Adrenal gland (tissue), 12 donors: ENCODE measurements around the gene SELPLG. TPM values are rescaled to one million over a fixed set of nuclear protein-coding genes. Genes with fewer than 3 reads are reported as not detected.

Experiments used
- DNase-seq, 7 donors: peaks; one replicate each; pipeline ENCODE4 v3.0.0-alpha.2; 2019 to 2020
- H3K27ac ChIP-seq, 5 donors: fragments of 200-600 bp; sonication (generic) in 4 of 5; 1 replicate in 3 of 5; 2 replicates in 2 of 5; pipeline versions ENCODE4 v1.5.1 to v1.8.0; 2016 to 2020; ENCODE audit warnings: mild to moderate bottlenecking in 1 of 5
- H3K27me3 ChIP-seq: fragments of 200-600 bp; 2 replicates; pipeline ENCODE4 v1.8.0; 2021
- H3K36me3 ChIP-seq, 2 donors: fragments of 200-600 bp; replicated peaks in 1 of 2; 1 replicate in 1 of 2; 2 replicates in 1 of 2; pipeline versions ENCODE4 v1.5.1 to v1.8.0; 2018 to 2022
- H3K4me1 ChIP-seq, 2 donors: fragments of 200-600 bp; replicated peaks in 1 of 2; 1 replicate in 1 of 2; 2 replicates in 1 of 2; pipeline versions ENCODE4 v1.5.1 to v1.8.0; 2018 to 2021
- H3K4me3 ChIP-seq, 4 donors: fragments of 200-600 bp; sonication (generic) in 3 of 4; one replicate each; pipeline ENCODE4 v1.5.1; 2016 to 2018
- H3K9me3 ChIP-seq, 3 donors: fragments of 200-600 bp; sonication (generic) in 1 of 3; replicated peaks in 1 of 3; 1 replicate in 2 of 3; 2 replicates in 1 of 3; pipeline versions ENCODE4 v1.5.1 to v1.8.0; 2016 to 2021
- CTCF ChIP-seq, 6 experiments: fragments of 450-650 bp in 4 of 6; fragments of 200-600 bp in 2 of 6; sonication (generic) in 1 of 6; IDR thresholded peaks; 1 replicate in 5 of 6; 2 replicates in 1 of 6; pipeline versions ENCODE4 v1.5.1 to v1.8.0; 2016 to 2021; ENCODE audit warnings: antibody characterized with exemption in 6 of 6, mild to moderate bottlenecking in 2 of 6, moderate library complexity in 1 of 6
- POLR2A ChIP-seq, 2 donors: fragments of 450-650 bp; IDR thresholded peaks; one replicate each; pipeline ENCODE4 v1.6.1; 2017; ENCODE audit warnings: antibody characterized with exemption in 2 of 2, mild to moderate bottlenecking in 2 of 2, moderate library complexity in 1 of 2
- WGBS, 4 donors: extraction: QIAGEN DNeasy Blood & Tissue Kit in 2 of 4; methylation state at CpG; one replicate each; pipeline versions ENCODE4 v1.1.5 to v1.1.7; 2013 to 2017; 5-methylcytosine and 5-hydroxymethylcytosine counted together
- intact Hi-C, 2 donors: fragments of 100-400 bp; cut with DNase I; formaldehyde crosslinking; loops; one replicate each; pipeline versions ENCODE4 v1.14.1 to v1.15.0; 2022 to 2023
- polyA plus RNA-seq, 3 donors: library from polyadenylated mRNA; stranded (reverse); fragments of 200-250 nt in 2 of 3; fragments of 350-450 nt in 1 of 3; fragmentation: Illumina TruSeq in 1 of 3; extraction: RNeasy Lipid Tissue Mini Kit (QIAGEN cat#74804) in 1 of 3; gene quantifications; one replicate each; pipeline ENCODE4 v1.2.3, GENCODE V29; 2013 to 2014
- total RNA-seq, 9 donors: library from RNA; depleted of rRNA in 4 of 9; stranded (reverse); fragments of >200 nt in 4 of 9; fragments of 120-200 nt in 1 of 9; fragmentation: NEBNext Ultra II Directional in 1 of 9; extraction: Animal tissue kit (Norgen Biotek cat#: 25700) in 1 of 9; gene quantifications; one replicate each; pipeline versions ENCODE4 v1.1.0 to v1.2.4, GENCODE V29; 2013 to 2023
- donor health status: healthy with polysubstance abuse.
- donor health status: Bipolar disorder and iron deficiency.
- donor health status: DM: yes; HTN: yes; CAD: no.
- donor health status: DM: no; HTN: no; CAD: no.
- donor health status: DM: no; HTN: no; CAD: no.
- donor health status: DM: yes; HTN: yes; CAD: no.

The SELPLG gene
- total and polyA plus RNA-seq, 12 donors: 1.5 to 46.1 (median 14.3) TPM

- DNase-seq: no peak
- 35 to 64% (median 55%) methylated on average over 3 of the region's 3 CpGs for WGBS, 4 donors
- no peaks in the 10 kb centered on the region for H3K9me3 ChIP-seq
These were observed 53.2 kb downstream of the SELPLG start for GRCh38 chr12:108580531-108580930.

GRCh38 chr12:108578813-108579212, 54.9 kb downstream of the SELPLG start:
- no peak overlapping the region for H3K4me3 ChIP-seq
- WGBS, 4 donors: 95 to 100% (median 97%) methylated on average over 3 of the region's 3 CpGs
- intact Hi-C loops: loop anchor here in 1 of 2 donors (10.0 kb wide), 1 partner anchor 236 kb away; no protein-coding TSS in a partner anchor
- H3K27me3 ChIP-seq: no peaks in the 10 kb centered on the region
- no peaks in the 10 kb centered on the region for H3K4me1 ChIP-seq
- H3K27ac ChIP-seq: no peak overlapping the region
- no peaks in the 10 kb centered on the region for H3K9me3 ChIP-seq
- no peak for TF ChIP-seq POLR2A (IDR thresholded peaks at IDR 0.05)
- DNase-seq: no peak
- H3K36me3 ChIP-seq: no peaks in the 10 kb centered on the region

More at GRCh38 chr12:108580531-108580930, 53.2 kb downstream of the SELPLG start:
- TF ChIP-seq CTCF (IDR thresholded peaks at IDR 0.05): no peak
- no peak for TF ChIP-seq POLR2A (IDR thresholded peaks at IDR 0.05)
- Histone ChIP-seq H3K4me3 (no peak overlapping the region), H3K36me3 (no peaks in the 10 kb centered on the region), H3K27me3 (no peaks in the 10 kb centered on the region), H3K4me1 (no peaks in the 10 kb centered on the region), H3K27ac (peak overlapping the region in 1 of 5 donors; percentile 32)
- intact Hi-C loops: no loop called here

GRCh38 chr12:108578264-108578663, 55.4 kb downstream of the SELPLG start:
- Histone ChIP-seq H3K36me3 (no peaks in the 10 kb centered on the region), H3K27me3 (no peaks in the 10 kb centered on the region), H3K27ac (no peak overlapping the region), H3K4me3 (no peak overlapping the region), H3K9me3 (no peaks in the 10 kb centered on the region), H3K4me1 (no peaks in the 10 kb centered on the region)
- intact Hi-C loops: loop anchor here in 1 of 2 donors (10.0 kb wide), 1 partner anchor 237 kb away; no protein-coding TSS in a partner anchor
- TF ChIP-seq POLR2A (IDR thresholded peaks at IDR 0.05) (no peak), CTCF (IDR thresholded peaks at IDR 0.05) (no peak)
- DNase-seq: no peak
- 94 to 100% (median 99%) methylated on average over 2 of the region's 2 CpGs for WGBS, 4 donors

- Histone ChIP-seq H3K27me3 (no peaks in the 10 kb centered on the region), H3K4me3 (no peak overlapping the region), H3K4me1 (no peaks in the 10 kb centered on the region), H3K27ac (no peak overlapping the region), H3K36me3 (no peaks in the 10 kb centered on the region), H3K9me3 (no peaks in the 10 kb centered on the region)
- TF ChIP-seq POLR2A (IDR thresholded peaks at IDR 0.05): no peak
- no peak for TF ChIP-seq CTCF (IDR thresholded peaks at IDR 0.05)
- no peak for DNase-seq
- intact Hi-C loops: loop anchor here in 1 of 2 donors (10.0 kb wide), 1 partner anchor 237 kb away; no protein-coding TSS in a partner anchor
These were observed 56.2 kb downstream of the SELPLG start for GRCh38 chr12:108577458-108577857.

- WGBS, 4 donors: 57 to 90% (median 71%) methylated on average over 5 to 6 of the region's 6 CpGs
- no peaks in the 10 kb centered on the region for H3K9me3 ChIP-seq
- H3K27ac ChIP-seq: no peak overlapping the region
- H3K27me3 ChIP-seq: no peaks in the 10 kb centered on the region
- peak in 1 of 7 donors; percentile 3 for DNase-seq
- no peak for TF ChIP-seq POLR2A (IDR thresholded peaks at IDR 0.05)
- no peak for TF ChIP-seq CTCF (IDR thresholded peaks at IDR 0.05)
- H3K36me3 ChIP-seq: no peaks in the 10 kb centered on the region
- no peak overlapping the region for H3K4me3 ChIP-seq
- no peaks in the 10 kb centered on the region for H3K4me1 ChIP-seq
- intact Hi-C loops: loop anchor here in 1 of 2 donors (10.0 kb wide), 1 partner anchor 238 kb away; no protein-coding TSS in a partner anchor
These were observed 56.9 kb downstream of the SELPLG start for GRCh38 chr12:108576660-108577234.
